GM19467 (cell line): ENCODE measurements around the gene TRIM29.

Experiments used
- ATAC-seq: cut with Tn5 transposase; IDR thresholded peaks from one replicate; pipeline ENCODE4 v1.9.1; 2021; ENCODE audit warnings: mild to moderate bottlenecking, moderate library complexity; ENCODE audit not compliant: unreplicated experiment

TRIM29 gene

DNA sequence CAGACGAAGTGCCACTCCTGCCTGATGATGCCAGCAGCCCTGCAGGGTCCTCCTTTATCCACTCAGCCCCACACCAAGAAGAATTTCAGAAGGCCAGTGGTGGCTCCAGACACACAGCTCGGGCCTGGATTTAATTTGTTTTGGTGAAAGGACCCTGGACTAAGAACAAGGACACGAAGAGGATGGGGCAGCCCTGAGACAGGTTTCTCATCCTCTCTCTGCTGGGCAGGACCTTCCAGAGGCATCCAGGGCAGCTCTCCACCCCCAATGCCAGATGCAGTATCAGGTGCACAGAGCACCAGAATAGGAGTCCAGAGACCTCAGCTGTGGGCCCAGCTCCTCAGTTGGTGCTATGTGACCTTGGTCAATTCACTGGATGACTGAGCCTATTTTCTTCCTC, 72.0 kb downstream of the TRIM29 start:
- ATAC-seq, result no peak

DNA sequence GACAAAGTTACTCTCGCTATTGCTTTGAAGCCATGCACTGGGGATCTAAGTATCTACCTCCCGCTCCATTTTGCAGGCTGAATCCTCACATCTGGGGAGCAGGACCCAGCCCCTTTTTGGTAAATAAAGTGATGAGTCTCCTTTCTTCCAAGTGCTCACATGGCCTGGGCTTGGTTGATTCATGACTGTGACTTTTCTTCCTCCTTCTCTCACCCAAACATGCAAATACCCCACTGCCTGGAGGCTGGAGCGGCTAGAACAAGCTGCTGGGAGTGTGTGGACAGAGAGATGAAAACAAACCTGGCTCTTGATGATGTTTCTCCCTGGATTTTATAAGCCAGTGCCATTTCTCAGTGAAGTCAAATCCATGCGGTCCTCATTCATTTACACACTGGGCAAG, 72.7 kb downstream of the TRIM29 start:
- ATAC-seq, result no peak

DNA sequence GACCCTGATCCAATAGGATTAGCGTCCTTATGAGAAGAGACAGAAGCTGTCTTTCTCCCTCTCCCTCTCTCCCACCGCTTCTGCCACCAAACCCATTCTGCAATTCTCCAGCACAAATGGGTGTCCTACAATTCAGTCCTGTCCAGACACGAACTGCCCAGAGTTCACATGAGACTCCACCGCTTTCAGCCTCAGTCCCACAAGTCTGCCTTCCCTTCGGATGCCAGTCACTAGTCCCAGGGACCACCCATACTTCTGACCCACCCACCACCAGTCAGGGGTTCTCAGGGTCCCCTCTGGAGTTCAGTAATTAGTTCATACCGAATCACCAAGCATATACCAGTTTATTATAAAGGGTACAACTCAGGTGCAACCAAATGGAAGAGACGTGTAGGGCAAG, 73.6 kb downstream of the TRIM29 start:
- no peak for ATAC-seq

DNA sequence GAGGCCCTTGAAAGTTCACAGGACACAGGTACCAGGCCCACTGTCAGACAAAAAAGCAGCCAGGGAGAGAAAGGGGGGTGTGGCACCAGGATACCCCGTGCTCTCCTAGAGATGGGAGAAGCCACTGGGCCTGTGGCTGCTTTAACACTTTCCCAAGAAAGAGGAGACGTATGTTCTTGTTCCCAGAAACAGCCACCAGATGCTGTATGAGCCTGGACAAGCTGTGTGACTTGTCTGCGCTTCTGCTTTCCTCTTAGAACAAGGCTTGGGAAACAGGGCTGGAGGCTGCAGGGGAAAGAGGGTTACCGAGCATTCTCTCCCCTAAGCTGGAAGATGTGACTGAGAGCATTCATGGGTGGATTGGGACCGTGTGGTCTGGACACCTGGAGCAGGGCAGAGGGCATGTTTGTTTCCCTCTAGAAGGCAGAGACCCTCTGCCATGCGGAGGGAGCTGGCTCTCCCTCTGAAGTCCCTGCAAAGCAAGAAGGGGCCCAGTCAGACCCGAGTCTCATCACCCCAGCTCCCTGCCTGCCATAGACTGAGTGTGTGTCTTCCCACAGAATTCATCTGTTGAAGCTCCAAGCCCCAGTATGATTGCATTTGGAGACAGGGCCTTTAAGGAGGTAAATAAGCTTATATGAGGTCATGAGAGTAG, 74.1 kb downstream of the TRIM29 start:
- ATAC-seq, result no peak

GRCh38 chr11:120062561-120062930, 75.4 kb downstream of the TRIM29 start:
- ATAC-seq, result no peak

DNA sequence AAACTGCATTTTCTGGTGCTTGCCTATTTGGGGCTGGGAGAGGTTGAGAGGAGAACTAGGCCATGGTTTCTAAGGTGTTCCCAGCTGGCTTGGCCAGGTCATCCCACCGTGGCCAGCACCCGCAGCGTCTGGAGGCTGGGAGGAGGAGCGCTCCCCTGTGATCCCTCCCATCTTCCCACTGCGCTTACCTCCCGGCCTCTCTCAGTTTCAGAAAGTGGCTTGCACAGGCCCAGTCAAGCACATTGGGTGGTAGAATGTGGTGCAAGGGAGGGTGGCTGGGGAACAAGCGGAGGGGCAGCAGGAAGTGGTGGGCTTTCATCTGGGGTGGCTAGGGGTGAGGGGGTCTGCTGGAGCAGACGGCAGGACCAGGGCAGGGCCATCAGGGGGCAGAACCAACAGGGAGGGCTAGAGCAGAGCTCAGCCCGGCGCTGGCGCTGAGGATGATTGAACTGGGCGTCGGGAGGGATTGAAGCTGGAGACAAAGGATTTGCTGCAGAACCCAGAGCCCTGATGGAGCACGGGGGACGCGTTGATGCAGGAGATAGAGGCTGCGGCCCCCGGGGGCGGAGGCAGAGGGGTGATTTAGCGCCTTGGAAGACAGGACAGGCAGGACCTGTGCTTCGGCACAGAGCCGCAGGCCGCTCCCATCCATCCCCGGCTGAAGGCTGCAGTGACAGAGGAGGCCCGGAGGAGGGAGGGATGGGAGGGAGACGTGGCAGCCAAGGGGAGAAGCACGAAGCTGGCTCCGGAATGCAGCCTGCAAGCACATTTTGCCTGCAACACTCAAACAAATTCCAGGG, 76.0 kb downstream of the TRIM29 start:
- ATAC-seq, result no peak
